IMR-90 (cell line): ENCODE measurements around the gene SHISAL2B. TPM values are rescaled to one million over a fixed set of nuclear protein-coding genes. Genes with fewer than 3 reads are reported as not detected.

ENCODE experiments used
- ATAC-seq: fragments of 200-7000 bp; cut with Tn5 transposase; 2 replicates; pipeline ENCODE4 v1.9.1; 2020; ENCODE audit warnings: low read depth, mild to moderate bottlenecking, moderate library complexity
- BruUV-seq: library from RNA; stranded (reverse); fragments of 400-500 nt; replicated peaks from 2 replicates; lab custom pipeline; 2021; lab: Mats Ljungman, UMichigan
- CTCF ChIA-PET: fragments of 300-600 bp; formaldehyde crosslinking; extraction: SDS; loops from one replicate; lab custom pipeline; 2021; ENCODE audit warnings: antibody characterized with exemption; lab: Yijun Ruan, JAX
- POLR2A ChIA-PET: fragments of 300-600 bp; sonication (Branson Sonifier 250); formaldehyde crosslinking; loops from one replicate; lab custom pipeline; 2022; ENCODE audit warnings: antibody characterized with exemption; ENCODE audit not compliant: unreplicated experiment; lab: Charles Lee
- DNase-seq: peaks from one replicate; pipeline ENCODE4 v3.0.0; 2013
- H2AFZ ChIP-seq: replicated peaks from 2 replicates; pipeline ENCODE3; 2013; ENCODE audit warnings: low read length, mild to moderate bottlenecking; ENCODE audit not compliant: poor library complexity
- H2AK5ac ChIP-seq: 2 replicates; pipeline ENCODE4 v1.6.1; 2013; ENCODE audit warnings: low read depth, low read length, inconsistent platforms
- H2AK9ac ChIP-seq: replicated peaks from 2 replicates; pipeline ENCODE3; 2013; ENCODE audit warnings: mild to moderate bottlenecking, low read depth, low read length, moderate library complexity; ENCODE audit not compliant: poor library complexity
- H2BK120ac ChIP-seq: 2 replicates; pipeline ENCODE4 v1.6.1; 2013; ENCODE audit warnings: low read depth, low read length, inconsistent platforms
- H2BK15ac ChIP-seq: 3 replicates; pipeline ENCODE4 v1.6.1; 2013; ENCODE audit warnings: low read depth, low read length, inconsistent platforms
- H2BK20ac ChIP-seq: 2 replicates; pipeline ENCODE4 v1.6.1; 2013; ENCODE audit warnings: low read depth, mild to moderate bottlenecking, inconsistent platforms, low read length, moderate library complexity
- H2BK5ac ChIP-seq: 2 replicates; pipeline ENCODE4 v1.6.1; 2013; ENCODE audit warnings: mild to moderate bottlenecking, low read depth, low read length, inconsistent platforms; ENCODE audit not compliant: poor library complexity, severe bottlenecking
- H3K14ac ChIP-seq: replicated peaks from 2 replicates; pipeline ENCODE4 v1.6.1; 2013; ENCODE audit warnings: low read depth, low read length, inconsistent platforms
- H3K18ac ChIP-seq: 2 replicates; pipeline ENCODE4 v1.6.1; 2013; ENCODE audit warnings: low read depth, low read length, control low read depth
- H3K23ac ChIP-seq: 2 replicates; pipeline ENCODE4 v1.6.1; 2013; ENCODE audit warnings: low read depth, low read length, inconsistent platforms
- H3K27ac ChIP-seq: 2 replicates; pipeline ENCODE4 v1.5.1; 2013; ENCODE audit warnings: mild to moderate bottlenecking, control low read depth, low read length; ENCODE audit not compliant: insufficient read depth
- H3K27me3 ChIP-seq: 2 replicates; pipeline ENCODE4 v1.6.1; 2013; ENCODE audit warnings: low read length; ENCODE audit not compliant: control insufficient read depth, insufficient read depth
- H3K36me3 ChIP-seq: 2 replicates; pipeline ENCODE4 v1.6.1; 2013; ENCODE audit warnings: low read length, mixed read lengths; ENCODE audit not compliant: control insufficient read depth, insufficient read depth
- H3K4ac ChIP-seq: 2 replicates; pipeline ENCODE4 v1.6.1; 2013; ENCODE audit warnings: low read depth, low read length, inconsistent platforms
- H3K4me1 ChIP-seq: 2 replicates; pipeline ENCODE4 v1.6.1; 2013; ENCODE audit warnings: low read length, mixed read lengths; ENCODE audit not compliant: control insufficient read depth, insufficient read depth
- H3K4me2 ChIP-seq: 2 replicates; pipeline ENCODE4 v1.6.1; 2013; ENCODE audit warnings: low read depth, mild to moderate bottlenecking, control low read depth, low read length, moderate library complexity
- H3K4me3 ChIP-seq: 2 replicates; pipeline ENCODE4 v1.5.1; 2013; ENCODE audit warnings: low read depth, mild to moderate bottlenecking, control low read depth, low read length, moderate library complexity; ENCODE audit not compliant: insufficient read depth
- H3K56ac ChIP-seq: 2 replicates; pipeline ENCODE4 v1.6.1; 2013; ENCODE audit warnings: low read length, inconsistent platforms; ENCODE audit not compliant: insufficient read depth; ENCODE audit errors: extremely low read depth
- H3K79me1 ChIP-seq, 2 experiments: 2 replicates each; pipeline ENCODE4 v1.6.1; 2013; ENCODE audit warnings: low read length in 2 of 2, inconsistent platforms in 1 of 2, low read depth in 1 of 2
- H3K9ac ChIP-seq: 2 replicates; pipeline ENCODE4 v1.6.1; 2013; ENCODE audit warnings: low read depth, low read length, control low read depth
- H3K9me1 ChIP-seq: 2 replicates; pipeline ENCODE4 v1.6.1; 2013; ENCODE audit warnings: low read length, inconsistent platforms; ENCODE audit not compliant: insufficient read depth
- H3K9me3 ChIP-seq: 2 replicates; pipeline ENCODE4 v1.6.1; 2013; ENCODE audit warnings: low read length; ENCODE audit not compliant: control insufficient read depth, insufficient read depth
- H4K20me1 ChIP-seq: 2 replicates; pipeline ENCODE4 v1.6.1; 2013; ENCODE audit warnings: low read length, inconsistent platforms; ENCODE audit not compliant: insufficient read depth
- H4K5ac ChIP-seq: 2 replicates; pipeline ENCODE4 v1.6.1; 2013; ENCODE audit warnings: mild to moderate bottlenecking, low read depth, low read length, control low read depth
- H4K8ac ChIP-seq, 2 experiments: 2 replicates each; pipeline ENCODE4 v1.6.1; 2013; ENCODE audit warnings: low read depth in 2 of 2, low read length in 2 of 2, control low read depth in 1 of 2, inconsistent platforms in 1 of 2
- H4K91ac ChIP-seq: 2 replicates; pipeline ENCODE4 v1.6.1; 2013; ENCODE audit warnings: low read depth, low read length, inconsistent platforms; ENCODE audit not compliant: insufficient read depth
- BHLHE40 ChIP-seq: fragments of 150-350 bp; IDR thresholded peaks from 2 replicates; pipeline ENCODE4 v1.6.1; 2016; ENCODE audit warnings: mild to moderate bottlenecking, low read depth, low read length
- CEBPB ChIP-seq: IDR thresholded peaks from 2 replicates; pipeline ENCODE4 v1.6.1; 2012; ENCODE audit warnings: low read depth, low read length, improper control_type of control experiment
- CHD1 ChIP-seq: IDR thresholded peaks from 2 replicates; pipeline ENCODE4 v1.6.1; 2012; ENCODE audit warnings: low read depth, low read length, improper control_type of control experiment
- FOS ChIP-seq: fragments of 150-350 bp; IDR thresholded peaks from 2 replicates; pipeline ENCODE4 v1.6.1; 2016; ENCODE audit warnings: low read depth, low read length
- MAFK ChIP-seq: IDR thresholded peaks from 2 replicates; pipeline ENCODE4 v1.6.1; 2012; ENCODE audit warnings: low read depth, low read length, improper control_type of control experiment
- MAZ ChIP-seq: IDR thresholded peaks from 2 replicates; pipeline ENCODE4 v1.6.1; 2012; ENCODE audit warnings: low read depth, mild to moderate bottlenecking, low read length, improper control_type of control experiment, moderate library complexity, borderline replicate concordance
- MXI1 ChIP-seq: IDR thresholded peaks from 2 replicates; pipeline ENCODE4 v1.6.1; 2012; ENCODE audit warnings: low read depth, mild to moderate bottlenecking, low read length, moderate library complexity, borderline replicate concordance
- NFE2L2 ChIP-seq: fragments of 150-350 bp; IDR thresholded peaks from 2 replicates; pipeline ENCODE4 v1.6.1; 2016; ENCODE audit warnings: low read depth, mild to moderate bottlenecking, low read length
- POLR2A ChIP-seq: IDR thresholded peaks from 2 replicates; pipeline ENCODE4 v1.6.1; 2012; ENCODE audit warnings: mild to moderate bottlenecking, low read depth, low read length
- RAD21 ChIP-seq: IDR thresholded peaks from 2 replicates; pipeline ENCODE4 v1.6.1; 2012; ENCODE audit warnings: low read length, improper control_type of control experiment
- RCOR1 ChIP-seq: IDR thresholded peaks from 2 replicates; pipeline ENCODE4 v1.6.1; 2012; ENCODE audit warnings: mild to moderate bottlenecking, low read length, improper control_type of control experiment; ENCODE audit not compliant: insufficient replicate concordance
- RFX5 ChIP-seq: IDR thresholded peaks from 2 replicates; pipeline ENCODE4 v1.8.0; 2012; ENCODE audit warnings: low read depth, mild to moderate bottlenecking, low read length, moderate library complexity
- SMC3 ChIP-seq: fragments of 150-350 bp; IDR thresholded peaks from 2 replicates; pipeline ENCODE4 v1.6.1; 2016; ENCODE audit warnings: low read depth, mild to moderate bottlenecking, antibody characterized with exemption, low read length, moderate library complexity
- USF2 ChIP-seq: fragments of 150-350 bp; IDR thresholded peaks from 2 replicates; pipeline ENCODE4 v1.6.1; 2017; ENCODE audit warnings: mild to moderate bottlenecking, antibody characterized with exemption, low read length, low read depth
- WGBS, 2 experiments: methylation state at CpG; one replicate each; pipeline versions ENCODE4 v1.1.5 to v1.1.7; 2013; ENCODE audit warnings: missing lambda C conversion rate in 2 of 2; ENCODE audit not compliant: insufficient read length in 1 of 2; ENCODE audit errors: extremely low coverage in 2 of 2; 5-methylcytosine and 5-hydroxymethylcytosine counted together
- dilution Hi-C: fragments of 300-500 bp; cut with HindIII; formaldehyde crosslinking; loops from one replicate; pipeline ENCODE4 v1.14.3; 2018; ENCODE audit warnings: low sequenced_read_pairs; ENCODE audit not compliant: unreplicated experiment
- in situ Hi-C: fragments of 300-500 bp; cut with MboI; formaldehyde crosslinking; loops from 3 replicates; pipeline ENCODE4 v1.14.3; 2019; ENCODE audit warnings: low sequenced_read_pairs, inconsistent platforms, mixed read lengths
- intact Hi-C: fragments of 100-400 bp; cut with micrococcal nuclease; formaldehyde crosslinking; loops from 2 replicates; pipeline ENCODE4 v1.10.0; 2022
- polyA plus RNA-seq, 3 experiments: library from polyadenylated mRNA; depleted of rRNA; stranded (reverse); fragments of >200 nt; gene quantifications; 2 replicates each; pipeline ENCODE4 v1.2.3, GENCODE V29; 2012; ENCODE audit warnings: low replicate concordance in 1 of 3
- total RNA-seq: library from RNA; depleted of rRNA; stranded (reverse); fragments of >200 nt; gene quantifications from 2 replicates; pipeline ENCODE4 v1.2.3, GENCODE V29; 2012
- TF ChIP-seq, protein P1 (sequence below): fragments of 150-350 bp; IDR thresholded peaks from 2 replicates; pipeline ENCODE4 v1.6.1; 2016; ENCODE audit warnings: low read depth, mild to moderate bottlenecking, low read length, moderate library complexity, borderline replicate concordance
- TF ChIP-seq, protein P2 (sequence below): conservative IDR thresholded peaks from 2 replicates; pipeline ENCODE4 v1.5.1; 2012; ENCODE audit warnings: mild to moderate bottlenecking, low read depth, low read length, improper control_type of control experiment

SHISAL2B gene
- total and polyA plus RNA-seq, 2 of the 4 experiments (the other 2 are of a cell fraction) = not detected

DNA sequence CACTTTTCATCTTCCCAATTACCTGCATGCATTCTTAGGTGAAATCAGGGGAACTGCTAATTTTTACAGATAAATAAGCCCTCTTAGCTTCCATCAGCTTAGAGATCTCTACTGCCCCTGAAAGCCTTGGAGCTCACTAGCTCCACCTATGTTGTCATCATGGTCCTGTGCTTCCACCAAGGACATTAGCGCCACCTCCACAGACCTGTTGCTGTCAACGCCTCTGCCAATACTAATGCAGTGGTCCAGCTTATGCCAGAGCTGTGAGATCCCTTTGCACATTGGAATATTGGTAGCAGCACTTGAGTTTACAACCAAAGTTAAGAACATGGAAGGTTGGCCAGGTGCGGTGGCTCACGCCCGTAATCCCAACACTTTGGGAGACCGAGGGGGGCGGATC, 7.7 kb upstream of the SHISAL2B start:
- dilution Hi-C loops (no loop called here), intact Hi-C loops (no loop called here), in situ Hi-C loops (no loop called here)
- no peaks in the 10 kb centered on the region for H3K79me1 ChIP-seq
- H3K18ac ChIP-seq = no peak overlapping the region
- H3K27ac ChIP-seq = no peak overlapping the region
- WGBS, 2 experiments = 95% methylated on average over 5 of the region's 7 CpGs; no CpG with 5 or more reads in 1 of the 2 experiments
- H3K14ac ChIP-seq = no peak overlapping the region
- no peak overlapping the region for H3K56ac ChIP-seq
- ChIA-PET CTCF (interaction anchor here (1.0 kb wide), 1 partner anchor 22 kb away, joined by 4 read pairs; no protein-coding TSS in a partner anchor), POLR2A (no interaction called here)
- H3K4me1 ChIP-seq = no peaks in the 10 kb centered on the region
- H2BK5ac ChIP-seq = no peak overlapping the region
- no peak overlapping the region for H4K5ac ChIP-seq
- TF ChIP-seq, protein P1, sequence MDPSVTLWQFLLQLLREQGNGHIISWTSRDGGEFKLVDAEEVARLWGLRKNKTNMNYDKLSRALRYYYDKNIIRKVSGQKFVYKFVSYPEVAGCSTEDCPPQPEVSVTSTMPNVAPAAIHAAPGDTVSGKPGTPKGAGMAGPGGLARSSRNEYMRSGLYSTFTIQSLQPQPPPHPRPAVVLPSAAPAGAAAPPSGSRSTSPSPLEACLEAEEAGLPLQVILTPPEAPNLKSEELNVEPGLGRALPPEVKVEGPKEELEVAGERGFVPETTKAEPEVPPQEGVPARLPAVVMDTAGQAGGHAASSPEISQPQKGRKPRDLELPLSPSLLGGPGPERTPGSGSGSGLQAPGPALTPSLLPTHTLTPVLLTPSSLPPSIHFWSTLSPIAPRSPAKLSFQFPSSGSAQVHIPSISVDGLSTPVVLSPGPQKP = no peak
- no peak for TF ChIP-seq CEBPB
- no peak for TF ChIP-seq CHD1
- no peak for TF ChIP-seq POLR2A
- no peak for TF ChIP-seq SMC3
- no peak for TF ChIP-seq RFX5
- no peak for TF ChIP-seq MAFK
- TF ChIP-seq MXI1 = no peak
- no peak for TF ChIP-seq MAZ
- TF ChIP-seq USF2 = no peak
- no peak for TF ChIP-seq RCOR1
- TF ChIP-seq FOS = no peak
- no peak for TF ChIP-seq BHLHE40
- TF ChIP-seq, protein P2, sequence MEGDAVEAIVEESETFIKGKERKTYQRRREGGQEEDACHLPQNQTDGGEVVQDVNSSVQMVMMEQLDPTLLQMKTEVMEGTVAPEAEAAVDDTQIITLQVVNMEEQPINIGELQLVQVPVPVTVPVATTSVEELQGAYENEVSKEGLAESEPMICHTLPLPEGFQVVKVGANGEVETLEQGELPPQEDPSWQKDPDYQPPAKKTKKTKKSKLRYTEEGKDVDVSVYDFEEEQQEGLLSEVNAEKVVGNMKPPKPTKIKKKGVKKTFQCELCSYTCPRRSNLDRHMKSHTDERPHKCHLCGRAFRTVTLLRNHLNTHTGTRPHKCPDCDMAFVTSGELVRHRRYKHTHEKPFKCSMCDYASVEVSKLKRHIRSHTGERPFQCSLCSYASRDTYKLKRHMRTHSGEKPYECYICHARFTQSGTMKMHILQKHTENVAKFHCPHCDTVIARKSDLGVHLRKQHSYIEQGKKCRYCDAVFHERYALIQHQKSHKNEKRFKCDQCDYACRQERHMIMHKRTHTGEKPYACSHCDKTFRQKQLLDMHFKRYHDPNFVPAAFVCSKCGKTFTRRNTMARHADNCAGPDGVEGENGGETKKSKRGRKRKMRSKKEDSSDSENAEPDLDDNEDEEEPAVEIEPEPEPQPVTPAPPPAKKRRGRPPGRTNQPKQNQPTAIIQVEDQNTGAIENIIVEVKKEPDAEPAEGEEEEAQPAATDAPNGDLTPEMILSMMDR = no peak
- TF ChIP-seq RAD21 = no peak
- no peak for TF ChIP-seq NFE2L2
- H3K4ac ChIP-seq = no peak overlapping the region
- H3K9ac ChIP-seq = no peak overlapping the region
- H3K27me3 ChIP-seq = peaks cover 22% of the 10 kb centered on the region
- no peak for ATAC-seq
- no peak overlapping the region for H3K4me3 ChIP-seq
- no peaks in the 10 kb centered on the region for H4K20me1 ChIP-seq
- H2AFZ ChIP-seq = no peak overlapping the region
- H3K4me2 ChIP-seq = no peak overlapping the region
- H4K8ac ChIP-seq = no peak overlapping the region
- H3K23ac ChIP-seq = no peak overlapping the region
- no peaks in the 10 kb centered on the region for H3K9me1 ChIP-seq
- H2AK5ac ChIP-seq = no peak overlapping the region
- H2BK20ac ChIP-seq = no peak overlapping the region
- H3K9me3 ChIP-seq = no peaks in the 10 kb centered on the region
- H3K36me3 ChIP-seq = no peaks in the 10 kb centered on the region
- DNase-seq = no peak
- no TSS peak for BruUV-seq
- H4K91ac ChIP-seq = no peak overlapping the region
- no peak overlapping the region for H2BK120ac ChIP-seq
- no peak overlapping the region for H2BK15ac ChIP-seq
- no peak overlapping the region for H2AK9ac ChIP-seq
